Thyroid gland (tissue), 4 donors: Measurements from ENCODE around the gene IGFL3.

Experiments
- CTCF ChIP-seq, 6 experiments: fragments of 200-600 bp in 3 of 6; fragments of 450-650 bp in 3 of 6; sonication (generic) in 3 of 6; IDR thresholded peaks; one replicate each; pipeline ENCODE4 v1.5.1; 2016 to 2019; ENCODE audit warnings: antibody characterized with exemption in 6 of 6, mild to moderate bottlenecking in 2 of 6, inconsistent platforms in 1 of 6, moderate library complexity in 1 of 6
- POLR2A ChIP-seq, 2 donors: fragments of 450-650 bp; IDR thresholded peaks; one replicate each; pipeline ENCODE4 v1.6.1; 2017; ENCODE audit warnings: antibody characterized with exemption in 2 of 2, mild to moderate bottlenecking in 2 of 2, moderate library complexity in 1 of 2

DNA sequence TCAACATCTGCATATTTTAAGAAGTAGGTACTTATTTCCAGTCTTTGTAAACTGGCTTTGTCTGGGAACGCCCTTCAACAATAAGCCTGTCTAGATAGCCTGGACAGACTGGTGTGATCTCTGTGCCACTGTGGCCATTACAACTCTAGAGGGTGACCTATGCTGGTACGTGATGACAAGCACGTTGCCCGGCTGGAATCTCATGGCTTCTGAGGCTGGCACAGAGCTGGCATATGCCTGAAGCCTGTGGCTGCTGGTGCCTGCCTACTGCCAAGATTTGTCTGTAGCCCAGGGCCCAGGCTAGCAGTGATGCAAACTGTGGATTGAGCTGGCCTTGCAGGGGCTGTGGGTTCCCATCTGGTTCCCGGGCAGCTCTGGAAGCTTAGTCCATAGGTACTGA lies 34.0 kb downstream of the IGFL3 start:
- TF ChIP-seq POLR2A (IDR thresholded peaks at IDR 0.05) (no peak), CTCF (IDR thresholded peaks at IDR 0.05) (no peak)
